Keratinocyte (primary cell): ENCODE measurements around the gene C4orf50. TPM values are rescaled to one million over a fixed set of nuclear protein-coding genes. Genes with fewer than 3 reads are reported as not detected.

Source experiments
- DNase-seq: peaks from one replicate; pipeline ENCODE4 v3.0.0-alpha.2; 2011; ENCODE audit warnings: low read depth, missing footprints, low spot score
- FAIRE-seq: peaks from 2 replicates; lab custom pipeline; 2011; peaks lifted over from hg19 to GRCh38; lab: Jason Lieb, UNC
- H2AFZ ChIP-seq: 2 replicates; pipeline ENCODE4 v1.6.0; 2012; ENCODE audit warnings: low read length, control low read depth, inconsistent platforms; ENCODE audit not compliant: control insufficient read depth
- H3K27ac ChIP-seq: 2 replicates; pipeline ENCODE4 v1.5.1; 2011; ENCODE audit warnings: low read length; ENCODE audit not compliant: control insufficient read depth, insufficient read depth
- H3K27me3 ChIP-seq: 3 replicates; pipeline ENCODE4 v1.6.0; 2011; ENCODE audit warnings: low read length; ENCODE audit not compliant: control insufficient read depth, insufficient read depth; ENCODE audit errors: extremely low read depth
- H3K36me3 ChIP-seq, 2 experiments: 2 replicates in 1 of 2; 3 replicates in 1 of 2; pipeline ENCODE4 v1.5.1; 2011; ENCODE audit warnings: low read length in 2 of 2, mild to moderate bottlenecking in 1 of 2; ENCODE audit not compliant: control insufficient read depth in 2 of 2, insufficient read depth in 2 of 2; ENCODE audit errors: extremely low read depth in 1 of 2
- H3K4me1 ChIP-seq: 3 replicates; pipeline ENCODE4 v1.5.1; 2011; ENCODE audit warnings: low read length; ENCODE audit not compliant: control insufficient read depth, insufficient read depth; ENCODE audit errors: extremely low read depth
- H3K4me2 ChIP-seq: 3 replicates; pipeline ENCODE4 v1.6.0; 2011; ENCODE audit warnings: low read depth, low read length; ENCODE audit not compliant: control insufficient read depth, insufficient read depth; ENCODE audit errors: extremely low read depth
- H3K4me3 ChIP-seq, 3 experiments: fragments of 200-600 bp in 1 of 3; sonication (generic) in 1 of 3; 2 replicates in 2 of 3; 3 replicates in 1 of 3; pipeline ENCODE4 v1.5.1; 2011 to 2016; ENCODE audit warnings: low read length in 3 of 3, mild to moderate bottlenecking in 3 of 3, control low read depth in 2 of 3, inconsistent platforms in 1 of 3, low read depth in 1 of 3, mixed read lengths in 1 of 3, mixed run types in 1 of 3, moderate library complexity in 1 of 3; ENCODE audit not compliant: control insufficient read depth in 2 of 3, insufficient read depth in 2 of 3; ENCODE audit errors: extremely low read depth in 1 of 3
- H3K79me2 ChIP-seq: 2 replicates; pipeline ENCODE4 v1.6.0; 2012; ENCODE audit warnings: low read length; ENCODE audit not compliant: control insufficient read depth, insufficient read depth
- H3K9ac ChIP-seq: 3 replicates; pipeline ENCODE4 v1.6.0; 2011; ENCODE audit warnings: low read length; ENCODE audit not compliant: control insufficient read depth, insufficient read depth; ENCODE audit errors: extremely low read depth
- H3K9me1 ChIP-seq: 3 replicates; pipeline ENCODE4 v1.6.0; 2011; ENCODE audit warnings: low read length; ENCODE audit not compliant: control insufficient read depth, insufficient read depth; ENCODE audit errors: extremely low read depth
- H3K9me3 ChIP-seq: 2 replicates; pipeline ENCODE4 v1.5.1; 2012; ENCODE audit warnings: low read depth, low read length; ENCODE audit not compliant: control insufficient read depth
- H4K20me1 ChIP-seq: 3 replicates; pipeline ENCODE4 v1.6.0; 2011; ENCODE audit warnings: low read length; ENCODE audit not compliant: control insufficient read depth, insufficient read depth; ENCODE audit errors: extremely low read depth
- CTCF ChIP-seq, 3 experiments: IDR thresholded peaks in 1 of 3; conservative IDR thresholded peaks in 1 of 3; optimal IDR thresholded peaks in 1 of 3; 2 replicates in 2 of 3; 3 replicates in 1 of 3; pipeline versions ENCODE3 to v1.5.1; 2011; ENCODE audit warnings: low read length in 3 of 3, mild to moderate bottlenecking in 3 of 3, moderate library complexity in 2 of 3, control low read depth in 1 of 3, inconsistent platforms in 1 of 3; ENCODE audit not compliant: insufficient read depth in 2 of 3; ENCODE audit errors: extremely low read depth in 1 of 3
- EZH2 ChIP-seq: IDR thresholded peaks from one replicate; pipeline ENCODE4 v1.6.1; 2012; ENCODE audit warnings: inconsistent platforms, mild to moderate bottlenecking, low read length, moderate library complexity
- dilution Hi-C: fragments of 300-500 bp; cut with MboI; formaldehyde crosslinking; loops from one replicate; pipeline ENCODE4 v1.7.0; 2020; ENCODE audit warnings: low sequenced_read_pairs; ENCODE audit not compliant: extremely low pct_ligation_motif_present
- polyA plus RNA-seq, 5 experiments: library from polyadenylated mRNA; depleted of rRNA in 3 of 5; stranded (reverse) in 3 of 5; stranded (forward) in 1 of 5; unstranded in 1 of 5; fragments of >200 nt; gene quantifications; 1 replicate in 1 of 5; 2 replicates in 3 of 5; 3 replicates in 1 of 5; pipeline versions ENCODE4 v1.2.1 to v1.2.3, GENCODE V29; 2011 to 2012; ENCODE audit warnings: missing spikeins in 2 of 5, low read depth in 1 of 5, low replicate concordance in 1 of 5

C4orf50 gene
- polyA plus RNA-seq, 1 donor (not counting 4 experiments of a cell fraction or from before 2014, with no cell fraction given), result not detected

GRCh38 chr4:6024313-6024960 lies 6.2 kb upstream of the C4orf50 start:
- no peak for DNase-seq
- H3K27me3 ChIP-seq, result no peaks in the 10 kb centered on the region
- no peak overlapping the region for H3K9ac ChIP-seq
- H4K20me1 ChIP-seq, result no peaks in the 10 kb centered on the region
- no peak for TF ChIP-seq EZH2
- no peak for TF ChIP-seq CTCF (optimal IDR thresholded peaks at IDR 0.05 in 1 of 3, IDR thresholded peaks at IDR 0.05 in 1 of 3, conservative IDR thresholded peaks at IDR 0.05 in 1 of 3; ENCODE audit: extremely low read depth in 1 of 3, insufficient read depth in 2 of 3, low read length in 3 of 3)
- H3K9me3 ChIP-seq, result no peaks in the 10 kb centered on the region
- H2AFZ ChIP-seq, result no peak overlapping the region
- H3K4me3 ChIP-seq, result no peak overlapping the region
- H3K9me1 ChIP-seq, result no peaks in the 10 kb centered on the region
- no peak overlapping the region for H3K27ac ChIP-seq
- dilution Hi-C loops, result no loop called here
- no peak overlapping the region for H3K4me2 ChIP-seq
- FAIRE-seq, result no peak
- no peaks in the 10 kb centered on the region for H3K36me3 ChIP-seq
- H3K79me2 ChIP-seq, result no peaks in the 10 kb centered on the region
- H3K4me1 ChIP-seq, result no peaks in the 10 kb centered on the region

GRCh38 chr4:6023731-6024130 lies 5.5 kb upstream of the C4orf50 start:
- Histone ChIP-seq H3K4me2 (no peak overlapping the region), H3K79me2 (no peaks in the 10 kb centered on the region), H3K4me1 (no peaks in the 10 kb centered on the region), H3K9me3 (no peaks in the 10 kb centered on the region), H3K9me1 (no peaks in the 10 kb centered on the region), H4K20me1 (no peaks in the 10 kb centered on the region), H3K27ac (no peak overlapping the region), H3K27me3 (no peaks in the 10 kb centered on the region), H3K36me3 (no peaks in the 10 kb centered on the region), H2AFZ (no peak overlapping the region), H3K9ac (no peak overlapping the region), H3K4me3 (no peak overlapping the region)
- FAIRE-seq (no peak), DNase-seq (no peak)
- dilution Hi-C loops, result no loop called here
- no peak for TF ChIP-seq EZH2
- no peak for TF ChIP-seq CTCF (optimal IDR thresholded peaks at IDR 0.05 in 1 of 3, IDR thresholded peaks at IDR 0.05 in 1 of 3, conservative IDR thresholded peaks at IDR 0.05 in 1 of 3; ENCODE audit: extremely low read depth in 1 of 3, insufficient read depth in 2 of 3, low read length in 3 of 3)
